H1 (cell line): ENCODE data around the gene CLPTM1L. TPM values are rescaled to one million over a fixed set of nuclear protein-coding genes. Genes with fewer than 3 reads are reported as not detected.

Source experiments
- CBX8 ChIP-seq: fragments of 300-800, 300-1000 bp; sonication (generic); IDR thresholded peaks from 2 replicates; pipeline ENCODE4 v1.7.1; 2016; ENCODE audit warnings: low read depth, low read length, borderline replicate concordance
- CHD7 ChIP-seq: fragments of 300-600 bp; sonication (generic); IDR thresholded peaks from 2 replicates; pipeline ENCODE4 v1.7.1; 2012; ENCODE audit warnings: low read length, moderate library complexity, mild to moderate bottlenecking, inconsistent platforms; ENCODE audit not compliant: insufficient replicate concordance
- CREB1 ChIP-seq: IDR thresholded peaks from 2 replicates; pipeline ENCODE4 v1.6.1; 2012; ENCODE audit warnings: inconsistent platforms
- EGR1 ChIP-seq: IDR thresholded peaks from 2 replicates; pipeline ENCODE4 v1.6.1; 2011; ENCODE audit warnings: low read depth, low read length, borderline replicate concordance
- MAX ChIP-seq: IDR thresholded peaks from 2 replicates; pipeline ENCODE4 v1.6.1; 2012; ENCODE audit warnings: inconsistent platforms
- NRF1 ChIP-seq: IDR thresholded peaks from 2 replicates; pipeline ENCODE4 v1.6.1; 2011; ENCODE audit warnings: mild to moderate bottlenecking, low read depth, low read length, improper control_type of control experiment
- SAP30 ChIP-seq: fragments of 300-600 bp; sonication (generic); IDR thresholded peaks from 2 replicates; pipeline ENCODE4 v1.7.1; 2012; ENCODE audit warnings: low read length, moderate library complexity, mild to moderate bottlenecking, inconsistent platforms; ENCODE audit not compliant: insufficient read depth, insufficient replicate concordance
- polyA plus RNA-seq, 7 experiments: library from polyadenylated mRNA; depleted of rRNA in 3 of 7; stranded (reverse) in 5 of 7; unstranded in 2 of 7; fragments of >200 nt in 5 of 7; fragments of 200-250 nt in 2 of 7; gene quantifications; 1 replicate in 5 of 7; 2 replicates in 1 of 7; 4 replicates in 1 of 7; pipeline versions ENCODE4 v1.2.1 to v1.2.3, GENCODE V29; 2011 to 2013; ENCODE audit warnings: missing spikeins in 2 of 7, mixed read lengths in 2 of 7
- total RNA-seq: library from RNA; stranded (reverse); fragmentation: NEBNext Ultra II Directional; extraction: Animal tissue kit (Norgen Biotek cat#: 25700); gene quantifications from 2 replicates; pipeline ENCODE4 v1.2.1, GENCODE V29; 2021

CLPTM1L gene
- total and polyA plus RNA-seq, 2 of the 8 experiments (the other 6 are each of a cell fraction or from before 2014, with no cell fraction given) = 102 to 119 TPM

- TF ChIP-seq EGR1 (no peak), CREB1 (no peak), NRF1 (no peak), CHD7 (no peak), MAX (no peak), SAP30 (no peak), CBX8 (no peak)
Observed at GRCh38 chr5:1351156-1351555, 6.3 kb upstream of the CLPTM1L start (continued).
